GM23338 (cell line): ENCODE data around the gene TTLL5. TPM values are rescaled to one million over a fixed set of nuclear protein-coding genes. Genes with fewer than 3 reads are reported as not detected.

Source experiments
- ATAC-seq: fragments of 200-7000 bp; cut with Tn5 transposase; 3 replicates; pipeline ENCODE4 v1.9.1; 2020
- DNase-seq: peaks from one replicate; pipeline ENCODE4 v3.0.0-alpha.2; 2015; ENCODE audit warnings: low spot score
- H2AFZ ChIP-seq: fragments of 200-600 bp; sonication (generic); 2 replicates; pipeline ENCODE4 v1.8.0; 2016; ENCODE audit warnings: antibody characterized with exemption, mild to moderate bottlenecking, moderate library complexity
- H3F3A ChIP-seq: fragments of 200-600 bp; sonication (generic); replicated peaks from 2 replicates; pipeline ENCODE4 v1.8.0; 2017; ENCODE audit warnings: antibody characterized with exemption, mixed run types, low read depth
- H3K27ac ChIP-seq: fragments of 200-600 bp; sonication (generic); 2 replicates; pipeline ENCODE4 v1.6.1; 2016; ENCODE audit warnings: low read depth
- H3K27me3 ChIP-seq: fragments of 200-600 bp; sonication (generic); 2 replicates; pipeline ENCODE4 v1.8.0; 2016; ENCODE audit warnings: mild to moderate bottlenecking, mixed run types, moderate library complexity; ENCODE audit not compliant: insufficient read depth
- H3K36me3 ChIP-seq: fragments of 200-600 bp; sonication (generic); 2 replicates; pipeline ENCODE4 v1.8.0; 2016; ENCODE audit warnings: mild to moderate bottlenecking; ENCODE audit not compliant: insufficient read depth
- H3K4me1 ChIP-seq: fragments of 200-600 bp; sonication (generic); 2 replicates; pipeline ENCODE4 v1.8.0; 2016; ENCODE audit warnings: mild to moderate bottlenecking, moderate library complexity; ENCODE audit not compliant: insufficient read depth
- H3K4me2 ChIP-seq: fragments of 200-600 bp; sonication (generic); 2 replicates; pipeline ENCODE4 v1.7.1; 2017; ENCODE audit warnings: mixed run types
- H3K4me3 ChIP-seq: fragments of 200-600 bp; sonication (generic); 2 replicates; pipeline ENCODE4 v1.6.1; 2016; ENCODE audit warnings: mixed run types
- H3K79me2 ChIP-seq: fragments of 200-600 bp; sonication (generic); replicated peaks from 2 replicates; pipeline ENCODE4 v1.8.0; 2017; ENCODE audit warnings: mild to moderate bottlenecking; ENCODE audit not compliant: insufficient read depth
- H3K9me2 ChIP-seq: fragments of 200-600 bp; sonication (generic); 2 replicates; pipeline ENCODE4 v1.8.0; 2017; ENCODE audit not compliant: insufficient read depth
- H4K20me1 ChIP-seq: fragments of 200-600 bp; sonication (generic); replicated peaks from 2 replicates; pipeline ENCODE4 v1.8.0; 2017; ENCODE audit warnings: mild to moderate bottlenecking; ENCODE audit not compliant: insufficient read depth
- H3K27ac Mint-ChIP-seq: 2 replicates; pipeline ENCODE4 v1.8.0; 2020; ENCODE audit warnings: inconsistent platforms, mild to moderate bottlenecking, moderate library complexity, mixed read lengths
- H3K27me3 Mint-ChIP-seq: 3 replicates; pipeline ENCODE4 v1.8.0; 2022; ENCODE audit warnings: low read depth, mild to moderate bottlenecking, moderate library complexity, mixed read lengths, inconsistent platforms; ENCODE audit not compliant: insufficient read depth, poor library complexity
- H3K36me3 Mint-ChIP-seq: 3 replicates; pipeline ENCODE4 v1.8.0; 2021; ENCODE audit warnings: low read depth, mild to moderate bottlenecking, inconsistent platforms, moderate library complexity, mixed read lengths
- H3K4me1 Mint-ChIP-seq: 3 replicates; pipeline ENCODE4 v1.8.0; 2020; ENCODE audit warnings: mild to moderate bottlenecking, inconsistent platforms, mixed read lengths
- H3K4me3 Mint-ChIP-seq: 3 replicates; pipeline ENCODE4 v1.8.0; 2021; ENCODE audit warnings: moderate library complexity, mild to moderate bottlenecking, inconsistent platforms, mixed read lengths
- H3K9me3 Mint-ChIP-seq: 3 replicates; pipeline ENCODE4 v1.8.0; 2020; ENCODE audit warnings: moderate library complexity, mild to moderate bottlenecking, inconsistent platforms, mixed read lengths
- CREB1 ChIP-seq: fragments of 250-450 bp; sonication (Bioruptor Pico); IDR thresholded peaks from 2 replicates; pipeline ENCODE4 v1.5.0; 2020; ENCODE audit warnings: low read depth, mild to moderate bottlenecking, moderate library complexity
- EZH2 ChIP-seq: fragments of 200-600 bp; sonication (generic); IDR thresholded peaks from one replicate; pipeline ENCODE4 v1.8.0; 2017; ENCODE audit warnings: antibody characterized with exemption, mild to moderate bottlenecking, low read depth; ENCODE audit not compliant: unreplicated experiment
- EZH2phosphoT487 ChIP-seq: fragments of 200-600 bp; sonication (generic); IDR thresholded peaks from one replicate; pipeline ENCODE4 v1.8.1; 2018; ENCODE audit warnings: antibody characterized with exemption; ENCODE audit not compliant: unreplicated experiment
- POLR2AphosphoS5 ChIP-seq: IDR thresholded peaks from 2 replicates; pipeline ENCODE4 v1.6.1; 2016; ENCODE audit warnings: antibody characterized with exemption, low read depth
- STAT1 ChIP-seq: IDR thresholded peaks from one replicate; pipeline ENCODE4 v1.6.1; 2016; ENCODE audit warnings: antibody characterized with exemption; ENCODE audit not compliant: unreplicated experiment
- ZNF114 ChIP-seq: fragments of 250-450 bp; sonication (Bioruptor Pico); IDR thresholded peaks from 2 replicates; pipeline ENCODE4 v1.5.0; 2020; ENCODE audit warnings: mild to moderate bottlenecking, moderate library complexity
- ZNF331 ChIP-seq: fragments of 250-450 bp; sonication (Bioruptor Pico); IDR thresholded peaks from 2 replicates; pipeline ENCODE4 v1.5.0; 2020; ENCODE audit warnings: low read depth, mild to moderate bottlenecking, moderate library complexity
- polyA plus RNA-seq: library from polyadenylated mRNA; unstranded; fragments of >200 nt; fragmentation: Nextera tagmentation; extraction: Ambion mirVana; gene quantifications from 2 replicates; pipeline ENCODE4 v1.2.1, GENCODE V29; 2016
- total RNA-seq: library from RNA; depleted of rRNA; stranded (reverse); fragments of >200 nt; shearing (Covaris generic); gene quantifications from 2 replicates; pipeline ENCODE4 v1.2.3, GENCODE V29; 2014
- TF ChIP-seq, protein P1 (sequence below): IDR thresholded peaks from one replicate; pipeline ENCODE4 v1.6.1; 2018; ENCODE audit warnings: antibody characterized with exemption; ENCODE audit not compliant: unreplicated experiment
- TF ChIP-seq, protein P2 (sequence below): IDR thresholded peaks from 2 replicates; pipeline ENCODE4 v1.6.1; 2016; ENCODE audit warnings: antibody characterized with exemption
- TF ChIP-seq, protein P3 (sequence below): fragments of 250-450 bp; sonication (Bioruptor Pico); IDR thresholded peaks from 2 replicates; pipeline ENCODE4 v1.5.0; 2020; ENCODE audit warnings: mild to moderate bottlenecking, moderate library complexity

Gene TTLL5
- total and polyA plus RNA-seq, 2 experiments from 2014 or later, result 33.5 to 35.4 TPM

DNA sequence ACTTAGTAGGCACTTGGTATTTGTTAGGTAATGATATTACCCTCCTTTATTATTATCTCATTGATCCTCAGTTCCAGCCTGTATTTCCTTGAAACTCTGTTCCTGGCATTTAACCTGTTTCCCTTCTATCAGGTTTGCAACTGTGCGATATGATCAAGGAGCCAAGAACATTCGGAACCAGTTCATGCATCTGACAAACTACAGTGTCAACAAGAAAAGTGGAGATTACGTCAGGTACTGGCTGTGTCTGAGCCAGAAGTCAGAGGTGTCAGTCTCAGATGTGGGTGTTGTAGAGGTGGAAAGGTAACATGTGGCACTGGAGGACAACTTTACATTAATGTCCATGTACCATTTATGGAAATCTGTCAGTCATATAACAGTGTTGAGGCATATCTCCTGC, 56.7 kb downstream of the TTLL5 start:
- Histone ChIP-seq H3K27me3 (no peaks in the 10 kb centered on the region), H3K36me3 (no peaks in the 10 kb centered on the region), H3K4me1 (no peaks in the 10 kb centered on the region), H3K4me2 (no peak overlapping the region), H3F3A (no peaks in the 10 kb centered on the region), H4K20me1 (no peaks in the 10 kb centered on the region; the same call in 1 of the 2 replicates), H3K9me2 (no peaks in the 10 kb centered on the region), H3K79me2 (no peaks in the 10 kb centered on the region), H3K27ac (no peak overlapping the region), H3K4me3 (no peak overlapping the region), H2AFZ (no peak overlapping the region)
- no peaks in the 10 kb centered on the region for H3K9me3 Mint-ChIP-seq
- TF ChIP-seq, protein P1, sequence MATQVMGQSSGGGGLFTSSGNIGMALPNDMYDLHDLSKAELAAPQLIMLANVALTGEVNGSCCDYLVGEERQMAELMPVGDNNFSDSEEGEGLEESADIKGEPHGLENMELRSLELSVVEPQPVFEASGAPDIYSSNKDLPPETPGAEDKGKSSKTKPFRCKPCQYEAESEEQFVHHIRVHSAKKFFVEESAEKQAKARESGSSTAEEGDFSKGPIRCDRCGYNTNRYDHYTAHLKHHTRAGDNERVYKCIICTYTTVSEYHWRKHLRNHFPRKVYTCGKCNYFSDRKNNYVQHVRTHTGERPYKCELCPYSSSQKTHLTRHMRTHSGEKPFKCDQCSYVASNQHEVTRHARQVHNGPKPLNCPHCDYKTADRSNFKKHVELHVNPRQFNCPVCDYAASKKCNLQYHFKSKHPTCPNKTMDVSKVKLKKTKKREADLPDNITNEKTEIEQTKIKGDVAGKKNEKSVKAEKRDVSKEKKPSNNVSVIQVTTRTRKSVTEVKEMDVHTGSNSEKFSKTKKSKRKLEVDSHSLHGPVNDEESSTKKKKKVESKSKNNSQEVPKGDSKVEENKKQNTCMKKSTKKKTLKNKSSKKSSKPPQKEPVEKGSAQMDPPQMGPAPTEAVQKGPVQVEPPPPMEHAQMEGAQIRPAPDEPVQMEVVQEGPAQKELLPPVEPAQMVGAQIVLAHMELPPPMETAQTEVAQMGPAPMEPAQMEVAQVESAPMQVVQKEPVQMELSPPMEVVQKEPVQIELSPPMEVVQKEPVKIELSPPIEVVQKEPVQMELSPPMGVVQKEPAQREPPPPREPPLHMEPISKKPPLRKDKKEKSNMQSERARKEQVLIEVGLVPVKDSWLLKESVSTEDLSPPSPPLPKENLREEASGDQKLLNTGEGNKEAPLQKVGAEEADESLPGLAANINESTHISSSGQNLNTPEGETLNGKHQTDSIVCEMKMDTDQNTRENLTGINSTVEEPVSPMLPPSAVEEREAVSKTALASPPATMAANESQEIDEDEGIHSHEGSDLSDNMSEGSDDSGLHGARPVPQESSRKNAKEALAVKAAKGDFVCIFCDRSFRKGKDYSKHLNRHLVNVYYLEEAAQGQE, result no peak
- TF ChIP-seq CREB1 (CRISPR knock-in tag) (no peak), POLR2AphosphoS5 (no peak), ZNF114 (CRISPR knock-in tag) (no peak), EZH2 (no peak), STAT1 (no peak)
- TF ChIP-seq, protein P2, sequence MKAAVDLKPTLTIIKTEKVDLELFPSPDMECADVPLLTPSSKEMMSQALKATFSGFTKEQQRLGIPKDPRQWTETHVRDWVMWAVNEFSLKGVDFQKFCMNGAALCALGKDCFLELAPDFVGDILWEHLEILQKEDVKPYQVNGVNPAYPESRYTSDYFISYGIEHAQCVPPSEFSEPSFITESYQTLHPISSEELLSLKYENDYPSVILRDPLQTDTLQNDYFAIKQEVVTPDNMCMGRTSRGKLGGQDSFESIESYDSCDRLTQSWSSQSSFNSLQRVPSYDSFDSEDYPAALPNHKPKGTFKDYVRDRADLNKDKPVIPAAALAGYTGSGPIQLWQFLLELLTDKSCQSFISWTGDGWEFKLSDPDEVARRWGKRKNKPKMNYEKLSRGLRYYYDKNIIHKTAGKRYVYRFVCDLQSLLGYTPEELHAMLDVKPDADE, result no peak
- H3K27me3 Mint-ChIP-seq, result peaks cover 2% of the 10 kb centered on the region
- H3K27ac Mint-ChIP-seq, result no peak overlapping the region
- DNase-seq, result no peak
- H3K4me1 Mint-ChIP-seq, result no peaks in the 10 kb centered on the region; the same call in 2 of the 3 replicates
- peaks cover 18% of the 10 kb centered on the region; the same call in 2 of the 3 replicates for H3K36me3 Mint-ChIP-seq
- no peak overlapping the region for H3K4me3 Mint-ChIP-seq
- no peak for ATAC-seq

DNA sequence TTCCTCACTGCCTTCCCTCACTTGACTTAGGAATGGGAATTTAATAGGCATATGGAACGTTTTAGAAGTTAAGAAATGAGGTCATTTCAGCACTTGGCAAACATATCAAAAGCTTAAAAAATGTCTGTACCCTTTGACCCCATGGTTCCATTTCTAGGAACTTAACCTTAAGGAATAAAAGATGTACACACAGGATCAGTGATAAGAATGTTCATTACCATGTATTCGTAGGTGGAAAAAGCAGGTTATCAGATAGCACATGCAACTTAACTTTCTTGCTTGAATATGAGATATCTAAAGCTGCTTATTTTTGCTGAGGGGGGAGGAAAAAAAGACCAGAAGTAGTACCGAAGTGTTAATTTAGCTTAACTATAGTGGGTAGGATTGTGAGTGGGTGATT, 57.2 kb downstream of the TTLL5 start:
- DNase-seq (no peak), ATAC-seq (no peak)
- H3K27me3 ChIP-seq, result no peaks in the 10 kb centered on the region
- Mint-ChIP-seq H3K4me3 (no peak overlapping the region), H3K27ac (no peak overlapping the region), H3K27me3 (peaks cover 2% of the 10 kb centered on the region), H3K4me1 (no peaks in the 10 kb centered on the region; the same call in 2 of the 3 replicates), H3K9me3 (no peaks in the 10 kb centered on the region), H3K36me3 (peaks cover 18% of the 10 kb centered on the region; the same call in 2 of the 3 replicates)
- no peaks in the 10 kb centered on the region; the same call in 1 of the 2 replicates for H4K20me1 ChIP-seq
- no peaks in the 10 kb centered on the region for H3K9me2 ChIP-seq
- H3K36me3 ChIP-seq, result no peaks in the 10 kb centered on the region
- no peaks in the 10 kb centered on the region for H3K4me1 ChIP-seq
- H3F3A ChIP-seq, result no peaks in the 10 kb centered on the region
- H3K27ac ChIP-seq, result no peak overlapping the region
- no peak overlapping the region for H3K4me2 ChIP-seq
- no peak overlapping the region for H3K4me3 ChIP-seq
- no peaks in the 10 kb centered on the region for H3K79me2 ChIP-seq
- no peak overlapping the region for H2AFZ ChIP-seq
- TF ChIP-seq EZH2phosphoT487 (no peak), STAT1 (no peak), ZNF114 (CRISPR knock-in tag) (no peak), POLR2AphosphoS5 (no peak), EZH2 (no peak), ZNF331 (no peak)
- TF ChIP-seq, protein P2, result no peak
- TF ChIP-seq, protein P3, sequence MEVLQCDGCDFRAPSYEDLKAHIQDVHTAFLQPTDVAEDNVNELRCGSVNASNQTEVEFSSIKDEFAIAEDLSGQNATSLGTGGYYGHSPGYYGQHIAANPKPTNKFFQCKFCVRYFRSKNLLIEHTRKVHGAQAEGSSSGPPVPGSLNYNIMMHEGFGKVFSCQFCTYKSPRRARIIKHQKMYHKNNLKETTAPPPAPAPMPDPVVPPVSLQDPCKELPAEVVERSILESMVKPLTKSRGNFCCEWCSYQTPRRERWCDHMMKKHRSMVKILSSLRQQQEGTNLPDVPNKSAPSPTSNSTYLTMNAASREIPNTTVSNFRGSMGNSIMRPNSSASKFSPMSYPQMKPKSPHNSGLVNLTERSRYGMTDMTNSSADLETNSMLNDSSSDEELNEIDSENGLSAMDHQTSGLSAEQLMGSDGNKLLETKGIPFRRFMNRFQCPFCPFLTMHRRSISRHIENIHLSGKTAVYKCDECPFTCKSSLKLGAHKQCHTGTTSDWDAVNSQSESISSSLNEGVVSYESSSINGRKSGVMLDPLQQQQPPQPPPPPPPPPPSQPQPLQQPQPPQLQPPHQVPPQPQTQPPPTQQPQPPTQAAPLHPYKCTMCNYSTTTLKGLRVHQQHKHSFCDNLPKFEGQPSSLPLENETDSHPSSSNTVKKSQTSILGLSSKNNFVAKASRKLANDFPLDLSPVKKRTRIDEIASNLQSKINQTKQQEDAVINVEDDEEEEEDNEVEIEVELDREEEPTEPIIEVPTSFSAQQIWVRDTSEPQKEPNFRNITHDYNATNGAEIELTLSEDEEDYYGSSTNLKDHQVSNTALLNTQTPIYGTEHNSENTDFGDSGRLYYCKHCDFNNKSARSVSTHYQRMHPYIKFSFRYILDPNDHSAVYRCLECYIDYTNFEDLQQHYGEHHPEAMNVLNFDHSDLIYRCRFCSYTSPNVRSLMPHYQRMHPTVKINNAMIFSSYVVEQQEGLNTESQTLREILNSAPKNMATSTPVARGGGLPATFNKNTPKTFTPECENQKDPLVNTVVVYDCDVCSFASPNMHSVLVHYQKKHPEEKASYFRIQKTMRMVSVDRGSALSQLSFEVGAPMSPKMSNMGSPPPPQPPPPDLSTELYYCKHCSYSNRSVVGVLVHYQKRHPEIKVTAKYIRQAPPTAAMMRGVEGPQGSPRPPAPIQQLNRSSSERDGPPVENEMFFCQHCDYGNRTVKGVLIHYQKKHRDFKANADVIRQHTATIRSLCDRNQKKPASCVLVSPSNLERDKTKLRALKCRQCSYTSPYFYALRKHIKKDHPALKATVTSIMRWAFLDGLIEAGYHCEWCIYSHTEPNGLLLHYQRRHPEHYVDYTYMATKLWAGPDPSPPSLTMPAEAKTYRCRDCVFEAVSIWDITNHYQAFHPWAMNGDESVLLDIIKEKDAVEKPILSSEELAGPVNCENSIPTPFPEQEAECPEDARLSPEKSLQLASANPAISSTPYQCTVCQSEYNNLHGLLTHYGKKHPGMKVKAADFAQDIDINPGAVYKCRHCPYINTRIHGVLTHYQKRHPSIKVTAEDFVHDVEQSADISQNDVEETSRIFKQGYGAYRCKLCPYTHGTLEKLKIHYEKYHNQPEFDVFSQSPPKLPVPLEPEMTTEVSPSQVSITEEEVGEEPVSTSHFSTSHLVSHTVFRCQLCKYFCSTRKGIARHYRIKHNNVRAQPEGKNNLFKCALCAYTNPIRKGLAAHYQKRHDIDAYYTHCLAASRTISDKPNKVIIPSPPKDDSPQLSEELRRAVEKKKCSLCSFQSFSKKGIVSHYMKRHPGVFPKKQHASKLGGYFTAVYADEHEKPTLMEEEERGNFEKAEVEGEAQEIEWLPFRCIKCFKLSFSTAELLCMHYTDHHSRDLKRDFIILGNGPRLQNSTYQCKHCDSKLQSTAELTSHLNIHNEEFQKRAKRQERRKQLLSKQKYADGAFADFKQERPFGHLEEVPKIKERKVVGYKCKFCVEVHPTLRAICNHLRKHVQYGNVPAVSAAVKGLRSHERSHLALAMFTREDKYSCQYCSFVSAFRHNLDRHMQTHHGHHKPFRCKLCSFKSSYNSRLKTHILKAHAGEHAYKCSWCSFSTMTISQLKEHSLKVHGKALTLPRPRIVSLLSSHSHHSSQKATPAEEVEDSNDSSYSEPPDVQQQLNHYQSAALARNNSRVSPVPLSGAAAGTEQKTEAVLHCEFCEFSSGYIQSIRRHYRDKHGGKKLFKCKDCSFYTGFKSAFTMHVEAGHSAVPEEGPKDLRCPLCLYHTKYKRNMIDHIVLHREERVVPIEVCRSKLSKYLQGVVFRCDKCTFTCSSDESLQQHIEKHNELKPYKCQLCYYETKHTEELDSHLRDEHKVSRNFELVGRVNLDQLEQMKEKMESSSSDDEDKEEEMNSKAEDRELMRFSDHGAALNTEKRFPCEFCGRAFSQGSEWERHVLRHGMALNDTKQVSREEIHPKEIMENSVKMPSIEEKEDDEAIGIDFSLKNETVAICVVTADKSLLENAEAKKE (CRISPR knock-in tag), result no peak
